GM12875 (cell line): ENCODE data around the gene INHBA.

Experiments used
- H3K4me3 ChIP-seq: one replicate; pipeline ENCODE4 v1.5.1; 2011; ENCODE audit warnings: low read depth, low read length, control low read depth
- CTCF ChIP-seq: IDR thresholded peaks from 2 replicates; pipeline ENCODE4 v1.5.1; 2011; ENCODE audit warnings: low read depth, mild to moderate bottlenecking, control low read depth, inconsistent platforms, low read length, moderate library complexity, borderline replicate concordance; ENCODE audit not compliant: insufficient read depth

INHBA gene

DNA sequence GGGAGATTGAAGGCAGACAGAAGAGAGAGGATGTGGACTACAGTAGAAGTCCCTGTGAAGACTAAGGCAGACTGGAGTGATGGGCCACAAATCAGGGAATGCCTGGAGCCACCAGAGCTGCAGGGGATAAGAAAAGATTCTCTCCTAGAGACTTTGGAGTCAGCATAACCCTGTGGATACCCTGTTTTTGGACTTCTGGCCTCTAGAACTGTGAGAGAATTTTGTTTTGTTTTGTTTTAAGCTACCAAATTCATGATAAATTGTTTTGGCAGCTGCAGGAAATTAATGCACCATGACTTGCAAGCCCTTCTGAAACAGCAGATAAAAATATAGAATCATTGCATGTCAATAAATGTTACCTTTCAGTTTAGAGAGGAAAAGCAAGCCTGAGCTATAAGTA is 41.3 kb downstream of the INHBA start:
- TF ChIP-seq CTCF, result no peak
- H3K4me3 ChIP-seq, result no peak overlapping the region

- no peak overlapping the region for H3K4me3 ChIP-seq
- TF ChIP-seq CTCF, result no peak
These were observed 43.4 kb downstream of the INHBA start for GRCh38 chr7:41659539-41659938.

GRCh38 chr7:41656366-41656765 is 46.5 kb downstream of the INHBA start:
- no peak for TF ChIP-seq CTCF
- H3K4me3 ChIP-seq, result no peak overlapping the region

GRCh38 chr7:41655426-41655825 is 47.5 kb downstream of the INHBA start:
- H3K4me3 ChIP-seq, result no peak overlapping the region
- TF ChIP-seq CTCF, result no peak

- no peak for TF ChIP-seq CTCF
- no peak overlapping the region for H3K4me3 ChIP-seq
These were observed 50.6 kb downstream of the INHBA start for GRCh38 chr7:41652267-41652666.

DNA sequence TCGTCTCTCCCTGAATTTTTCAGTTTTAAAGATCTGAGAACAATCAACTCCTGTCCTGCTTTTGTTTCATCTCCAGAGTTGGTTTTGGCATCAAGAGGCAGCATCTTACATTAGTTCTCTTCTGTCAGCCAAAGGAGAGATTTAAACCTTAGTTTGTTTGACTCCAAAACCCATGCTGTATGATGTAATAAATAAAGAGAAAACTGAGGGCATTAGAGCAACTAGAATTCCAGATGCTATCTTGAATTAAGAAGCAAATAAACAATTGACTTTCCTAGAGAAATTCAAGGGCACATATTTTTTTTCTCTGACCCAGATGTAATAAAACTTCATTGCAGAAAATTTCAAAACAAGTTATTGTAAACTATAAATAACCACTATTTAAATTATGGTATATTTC is 54.4 kb downstream of the INHBA start:
- no peak overlapping the region for H3K4me3 ChIP-seq
- no peak for TF ChIP-seq CTCF

DNA sequence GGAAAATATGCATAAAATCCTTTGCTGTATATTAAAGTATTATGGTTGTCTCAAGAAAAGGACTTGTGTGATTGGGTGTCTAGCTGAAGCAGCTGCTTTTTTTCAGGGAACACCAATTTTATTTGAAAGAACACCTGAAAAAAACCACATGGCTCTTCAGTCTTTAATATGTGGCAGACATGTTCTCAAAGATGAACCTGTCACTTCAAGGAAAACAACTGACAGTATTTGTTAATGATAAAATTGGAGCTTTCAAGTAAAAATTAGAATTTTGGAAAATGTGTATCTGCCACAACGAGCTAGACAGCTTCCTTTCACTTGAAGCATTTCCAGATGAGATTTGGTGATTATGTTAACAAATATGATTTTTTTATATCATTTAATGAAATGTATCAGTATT is 59.3 kb downstream of the INHBA start:
- no peak overlapping the region for H3K4me3 ChIP-seq
- no peak for TF ChIP-seq CTCF
